Measurements from ENCODE around the gene GABRB2.
A peak's percentile ranks its signal among the peaks of the same experiment; 100 is the strongest.
"Not testable (repeated sequence)": the region's sequence is repeated elsewhere in the genome, so short reads cannot be mapped to it uniquely, and the experiment has no call there.

The GABRB2 gene

DNA sequence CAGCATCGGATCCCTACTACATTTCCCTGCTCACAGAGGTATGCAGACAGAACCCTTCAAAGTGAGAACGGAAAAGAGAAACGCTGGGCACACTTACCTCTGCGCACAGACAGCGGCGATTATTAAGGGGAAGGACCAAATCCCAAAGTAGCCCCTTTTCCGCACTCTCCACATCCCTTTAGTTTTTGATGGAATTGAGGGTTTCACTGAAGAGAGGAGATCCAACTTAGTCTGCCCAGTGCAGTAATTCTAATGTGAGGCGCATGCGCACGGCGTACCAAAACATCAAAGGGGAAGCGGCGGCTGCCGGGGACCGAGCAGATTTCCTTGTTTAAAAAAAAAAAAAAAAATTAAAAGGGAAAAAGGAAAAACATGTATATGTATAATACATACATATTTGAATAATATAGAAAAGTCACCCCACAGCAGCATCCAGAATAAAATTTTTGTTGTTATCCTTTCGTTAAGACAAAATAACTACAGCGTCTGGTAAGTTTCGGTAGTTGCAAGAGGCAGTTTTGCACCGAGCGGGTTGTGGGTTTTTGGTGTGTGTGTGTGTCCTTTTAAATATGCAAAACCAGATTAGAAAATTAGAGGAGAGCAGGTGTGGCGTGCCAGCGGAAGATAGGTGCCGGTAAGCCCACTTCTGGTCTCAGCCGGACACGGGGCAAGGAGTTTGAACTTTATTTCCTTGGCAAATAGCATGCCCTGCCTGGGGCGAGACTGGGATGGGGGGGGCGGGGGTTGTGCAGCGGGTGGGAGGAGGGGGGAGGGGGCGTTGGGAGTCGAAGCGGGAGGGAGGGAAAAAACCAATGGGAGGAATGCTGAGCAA, at the start of gene GABRB2:
Gene GABRB2, minus strand, starts transcription at position 256 of the 832 bp plus-strand sequence. Its CDS starts 82 bp downstream, at position 174.
- DNase-seq: peak; percentile 56

DNA sequence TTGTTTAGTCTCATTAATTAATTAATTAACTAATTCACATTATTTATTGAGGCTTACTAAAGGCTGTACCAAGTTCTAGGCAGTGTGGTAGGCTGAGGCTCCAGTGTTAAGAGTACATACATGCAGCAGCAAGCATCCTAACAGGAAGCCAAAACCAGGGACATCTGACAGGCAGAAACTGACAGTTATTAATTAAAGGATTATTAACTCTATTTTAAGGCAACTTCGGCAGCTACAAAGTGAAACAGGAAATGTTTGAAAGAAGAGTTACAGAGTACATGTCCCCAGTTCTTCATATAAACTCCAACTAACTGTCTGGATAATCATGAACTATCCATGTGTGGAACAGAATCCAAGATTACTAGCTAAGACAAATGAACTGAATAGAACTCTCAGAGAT, 39.3 kb upstream of the GABRB2 start:
- no peak for DNase-seq

DNA sequence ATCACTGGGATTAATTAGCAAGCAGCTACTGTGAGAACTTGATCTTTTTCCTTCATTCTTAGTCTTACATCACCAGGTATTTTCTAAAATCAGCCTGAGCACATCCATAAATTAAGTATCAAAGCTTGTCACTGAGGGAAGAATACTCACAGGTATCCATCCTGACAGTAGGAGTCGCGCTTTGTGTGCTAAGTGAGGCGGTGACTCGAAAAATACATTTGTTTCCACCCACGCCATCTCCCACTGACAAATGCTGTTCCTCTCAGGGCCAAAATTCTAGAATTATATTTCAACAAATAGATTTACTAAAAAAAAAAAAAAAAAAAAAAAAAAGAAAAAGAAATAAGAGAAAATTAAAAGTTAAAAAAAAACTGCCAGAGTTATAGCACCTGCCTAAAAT, 34.1 kb upstream of the GABRB2 start:
- no peak for DNase-seq

DNA sequence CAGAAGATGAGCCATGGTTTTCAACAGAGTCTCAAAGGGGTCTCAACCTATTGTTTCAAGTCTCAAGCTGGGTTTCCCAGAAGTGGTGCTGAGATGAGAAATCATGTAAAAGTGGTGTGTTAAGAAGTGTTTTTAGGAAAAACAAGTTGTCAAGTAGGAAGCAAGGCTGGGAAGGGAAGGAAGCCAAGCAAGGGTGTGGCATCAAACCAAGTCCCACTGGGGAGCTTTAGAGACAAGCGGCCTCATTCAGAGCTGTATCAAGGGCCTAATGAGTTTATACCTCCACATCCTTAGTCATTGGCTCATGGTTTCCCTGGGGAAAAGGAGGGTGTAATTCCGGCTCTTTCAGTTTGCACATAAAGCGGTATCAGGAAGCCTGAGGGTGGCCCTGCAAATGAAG, 26.4 kb upstream of the GABRB2 start:
- no peak for DNase-seq

DNA sequence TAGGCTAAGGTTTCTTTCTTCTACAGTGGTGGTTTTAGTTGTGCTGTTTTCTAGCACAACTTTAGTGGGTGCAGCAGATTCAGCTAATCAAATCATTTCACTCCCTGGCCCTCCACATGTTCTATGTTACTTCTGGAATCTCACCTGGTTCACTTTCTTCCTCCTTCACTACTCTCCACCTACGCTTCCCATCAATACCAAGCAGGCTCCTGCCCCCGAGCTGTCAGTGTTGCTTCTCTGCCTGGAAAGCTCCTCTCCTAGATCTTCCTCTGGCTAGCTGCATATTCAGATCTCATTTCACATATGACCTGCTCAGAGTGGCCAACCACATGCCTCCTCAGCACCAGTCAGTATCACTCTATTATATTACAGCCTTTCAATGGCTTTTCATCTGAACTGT, 19.6 kb upstream of the GABRB2 start:
- DNase-seq: no peak

DNA sequence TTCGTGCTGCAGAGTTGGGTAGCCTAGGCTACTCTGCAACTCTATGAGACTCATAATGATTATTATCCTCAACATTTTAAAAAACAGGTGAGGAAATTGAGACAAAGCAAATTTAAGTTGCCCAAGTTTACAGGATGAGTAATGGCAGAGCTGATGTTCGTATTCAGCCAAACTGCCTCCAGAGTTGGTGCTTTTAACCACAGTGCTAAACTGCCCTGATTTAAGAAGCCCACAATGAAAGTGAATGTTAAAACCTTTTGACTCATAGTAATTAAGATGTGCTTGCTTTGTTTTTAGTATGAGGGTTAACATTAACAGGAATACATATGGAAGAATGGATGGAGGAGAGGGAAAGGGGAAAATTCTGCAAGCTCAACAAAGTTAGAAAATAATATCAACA, 15.9 kb upstream of the GABRB2 start:
- DNase-seq: no peak

DNA sequence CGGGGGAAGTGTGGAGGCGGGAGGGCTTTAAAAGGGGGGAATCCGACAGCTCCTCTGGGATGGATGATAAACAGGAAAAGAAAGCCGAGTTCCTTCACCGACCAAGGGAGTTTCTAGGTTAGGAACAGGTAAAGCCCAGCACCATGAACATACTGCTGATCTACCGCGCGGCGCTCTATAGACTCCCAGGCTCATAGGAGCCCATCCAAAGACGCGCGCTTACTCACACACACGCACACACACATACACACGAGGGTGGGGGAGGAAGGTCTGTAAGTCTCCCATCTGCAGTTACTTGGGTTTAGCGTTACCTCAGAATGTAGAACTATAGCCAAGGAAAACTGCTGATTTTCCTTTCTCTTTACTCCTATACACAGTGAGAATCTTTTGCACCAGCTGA, 2.6 kb upstream of the GABRB2 start:
- DNase-seq: no peak

DNA sequence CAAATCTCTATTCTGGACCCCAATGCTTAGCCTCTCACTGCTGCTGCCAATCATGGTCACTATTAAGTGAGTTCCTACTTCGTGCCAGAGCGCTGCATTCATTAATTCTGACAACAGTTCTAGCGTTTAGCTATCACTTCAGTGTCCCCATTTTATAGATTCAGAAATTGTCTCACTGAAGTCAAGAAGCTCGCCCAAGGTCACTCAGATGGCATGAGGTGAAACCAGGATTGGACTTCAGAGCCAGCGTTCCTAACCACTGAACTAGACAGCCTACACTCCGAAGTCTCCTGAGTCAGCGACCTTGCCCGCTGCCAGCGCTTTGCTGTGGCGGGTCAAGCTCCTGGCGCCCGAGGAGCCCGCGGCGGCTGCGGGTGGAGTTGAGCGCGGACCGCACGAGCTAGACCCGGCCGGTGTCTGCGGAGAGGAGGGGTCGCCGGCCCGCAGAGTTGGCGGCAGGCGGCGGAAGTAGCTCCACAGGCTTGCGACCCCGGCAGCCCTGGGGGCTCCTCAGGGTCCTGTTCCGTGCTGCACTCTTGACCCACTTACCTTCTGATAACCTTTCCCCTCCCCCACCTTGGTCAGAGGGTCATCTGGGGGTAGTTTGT, 2.1 kb upstream of the GABRB2 start:
- no peak for DNase-seq

DNA sequence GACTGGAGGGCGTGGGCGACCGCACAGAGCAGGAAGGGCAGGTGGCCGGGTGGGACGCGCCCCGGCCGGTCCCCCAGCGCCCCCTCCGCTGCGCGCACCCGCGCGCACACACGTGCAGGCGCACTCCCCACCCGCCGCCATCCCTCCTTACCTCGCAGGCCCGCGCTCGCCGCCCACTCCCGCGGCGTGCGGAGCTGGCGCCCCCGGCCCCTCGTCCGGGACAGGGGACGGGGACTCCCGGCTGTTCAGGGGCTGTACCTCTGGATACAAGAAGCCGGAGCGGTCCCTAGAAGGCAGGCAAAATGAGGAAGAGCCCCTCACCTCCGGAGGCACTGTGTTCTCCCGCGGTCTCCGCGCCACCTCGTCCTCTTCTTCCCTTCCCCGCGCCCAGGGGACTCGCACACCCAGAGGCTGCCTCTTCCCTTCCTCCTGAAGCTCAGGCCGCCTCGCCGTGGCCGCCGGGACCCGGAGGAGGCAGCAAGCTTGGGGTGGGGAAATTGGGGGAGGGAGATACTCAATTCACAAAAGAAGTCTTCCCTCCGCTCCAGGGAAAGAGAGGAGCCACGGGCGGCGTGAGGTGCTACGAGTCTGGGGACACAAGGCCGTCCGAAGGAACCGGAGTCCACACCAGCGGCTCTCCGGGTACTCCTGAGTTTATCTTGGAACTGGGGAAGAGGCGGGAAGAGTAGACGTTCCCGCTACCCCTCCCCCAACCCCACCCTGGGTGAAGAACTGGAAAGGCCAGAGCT, 1.4 kb upstream of the GABRB2 start:
- no peak for DNase-seq

DNA sequence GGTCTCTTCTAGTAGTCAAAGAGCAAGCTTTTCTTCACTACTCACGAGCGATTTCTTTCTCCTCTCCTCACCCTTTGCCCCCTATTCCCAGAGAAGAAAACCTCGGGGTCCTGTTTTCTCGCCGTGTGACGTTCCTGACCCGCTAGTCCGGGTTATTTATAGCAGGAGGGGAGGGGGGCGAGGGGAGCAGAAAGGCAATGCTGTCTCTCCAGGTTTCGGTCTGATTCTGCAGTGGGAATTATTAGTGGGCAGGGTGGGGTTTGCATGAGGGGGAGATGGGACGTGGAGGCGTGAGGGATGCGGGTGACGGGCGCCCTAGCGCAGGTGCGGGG, 847 bp upstream of the GABRB2 start:
- no peak for DNase-seq

DNA sequence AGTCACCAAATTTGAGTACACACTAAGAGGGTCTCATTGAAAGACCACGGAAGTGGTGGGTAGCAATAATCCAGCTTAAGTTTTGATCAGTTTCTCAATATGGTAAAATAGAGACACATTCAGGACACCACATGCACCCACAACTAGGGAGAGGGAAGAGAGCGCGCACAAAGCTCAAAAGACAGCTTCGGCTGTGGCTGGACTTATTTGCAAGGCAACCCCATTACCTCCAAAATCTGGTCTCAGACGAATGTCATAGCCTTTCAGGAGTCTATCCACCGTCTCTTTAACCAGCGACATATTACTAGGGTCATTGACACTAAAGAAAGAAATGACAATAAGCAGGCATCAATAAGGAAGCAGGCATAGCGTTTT, 443 bp downstream of the GABRB2 start:
- no peak for DNase-seq

DNA sequence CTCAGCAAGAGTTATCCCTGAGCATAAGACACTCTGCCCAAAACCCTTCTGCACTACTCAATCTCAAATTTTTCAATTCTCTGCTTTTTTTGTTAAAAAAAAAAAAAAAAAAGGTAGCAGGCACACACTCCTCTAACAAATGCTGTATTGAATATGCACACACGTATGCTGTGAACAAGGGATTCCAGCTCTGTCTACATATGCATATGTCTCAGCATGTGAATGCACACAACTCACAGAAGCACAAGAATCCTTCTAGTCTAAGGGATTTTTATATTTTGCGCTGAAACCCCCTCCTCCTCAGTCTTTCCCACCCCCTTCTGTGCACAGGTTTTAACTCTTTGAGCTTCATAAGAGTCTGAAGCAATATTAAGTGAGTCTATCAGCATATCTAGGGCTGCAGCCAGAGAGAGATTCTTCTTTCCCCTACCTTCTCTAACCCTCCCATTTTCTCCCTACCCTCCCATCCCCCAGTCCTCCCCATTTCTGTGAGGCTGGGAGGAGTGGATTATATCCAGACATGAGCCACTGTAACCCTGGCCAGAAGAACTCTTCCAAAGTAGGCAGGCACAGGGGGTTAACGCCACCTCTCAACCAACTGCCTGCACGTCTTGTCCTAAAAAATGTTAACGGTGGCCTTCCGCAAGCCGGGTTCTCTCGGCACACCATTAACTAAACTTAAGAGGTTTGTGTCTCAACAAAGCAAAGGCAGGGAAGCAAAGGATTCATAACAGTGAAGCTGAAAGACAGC, 1.0 kb downstream of the GABRB2 start:
- no peak for DNase-seq

DNA sequence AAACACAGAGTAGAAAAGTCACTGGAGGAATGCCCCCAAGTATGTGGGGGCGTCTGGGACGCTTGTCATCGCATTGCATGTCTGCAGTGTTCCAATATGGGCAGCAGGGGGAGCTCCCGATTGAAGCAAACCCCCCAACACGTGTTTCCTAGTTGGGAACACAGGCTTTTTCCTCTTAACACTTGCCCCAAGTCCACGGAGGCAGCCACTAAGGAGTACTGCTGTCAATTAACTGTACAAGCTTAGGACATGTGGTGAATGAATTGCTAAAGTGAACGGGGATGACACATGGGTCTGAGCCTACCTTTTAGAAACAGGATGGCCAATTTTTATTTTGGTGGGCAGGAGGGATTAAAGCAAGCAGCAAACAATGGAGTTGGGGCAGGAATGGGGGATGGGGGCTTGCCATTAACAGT, 2.2 kb downstream of the GABRB2 start:
- peak; percentile 23 for DNase-seq

DNA sequence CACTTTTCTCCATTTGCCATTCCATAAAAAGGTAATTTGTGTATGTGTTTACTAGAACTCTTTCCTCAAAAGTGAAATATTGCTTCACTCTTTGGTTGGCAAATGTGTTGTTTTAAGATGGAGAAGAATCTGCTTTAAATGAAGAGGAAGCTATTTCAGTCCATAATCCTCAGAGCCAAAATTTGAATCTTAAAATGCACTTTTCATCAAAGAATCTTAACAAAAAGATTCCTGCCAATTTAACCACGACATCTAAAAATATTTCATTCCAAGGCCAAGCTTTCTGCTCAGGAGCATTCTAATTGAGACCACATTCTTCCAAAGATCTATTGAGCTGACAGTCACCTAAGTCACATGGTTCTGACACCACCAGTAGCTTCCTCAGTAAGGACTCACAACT, 7.5 kb downstream of the GABRB2 start:
- no peak for DNase-seq

DNA sequence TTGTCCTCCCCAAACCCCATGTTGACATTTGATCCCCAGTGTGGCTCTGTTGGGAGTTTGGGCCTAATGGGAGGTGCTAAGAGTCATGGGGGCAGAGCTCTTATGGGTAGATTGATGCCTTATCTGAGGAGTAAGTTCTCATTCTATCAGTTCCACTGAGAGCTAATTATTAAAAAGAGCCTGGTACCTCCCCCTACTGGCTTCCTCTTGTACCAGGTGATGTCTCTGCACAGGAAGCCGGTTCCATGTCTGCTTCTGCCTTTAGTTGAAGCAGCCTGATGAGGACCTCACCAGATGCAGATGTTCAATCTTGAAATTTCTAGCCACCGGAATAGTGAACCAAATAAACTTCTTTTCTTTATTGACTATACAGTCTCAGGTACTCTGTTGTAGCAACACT, 10.8 kb downstream of the GABRB2 start:
- no peak for DNase-seq

DNA sequence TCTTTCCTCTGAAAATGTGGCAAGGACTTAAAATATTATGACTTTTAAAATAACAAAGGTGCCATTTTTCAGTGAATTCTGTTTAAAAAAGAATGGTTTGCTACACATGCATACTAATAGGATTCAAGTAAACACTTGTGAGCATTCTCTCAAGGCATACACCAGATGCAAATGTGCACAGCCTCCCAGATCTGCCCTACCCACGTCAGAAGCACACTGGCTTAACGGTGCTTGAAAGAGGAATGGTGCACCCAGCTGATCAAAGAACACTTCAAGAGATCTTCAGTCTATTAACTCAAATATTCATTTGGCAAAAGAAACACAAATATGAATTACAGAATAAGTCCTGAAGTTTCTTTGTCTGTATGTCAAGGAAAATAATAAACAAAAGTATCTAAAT, 15.8 kb downstream of the GABRB2 start:
- DNase-seq: no peak

DNA sequence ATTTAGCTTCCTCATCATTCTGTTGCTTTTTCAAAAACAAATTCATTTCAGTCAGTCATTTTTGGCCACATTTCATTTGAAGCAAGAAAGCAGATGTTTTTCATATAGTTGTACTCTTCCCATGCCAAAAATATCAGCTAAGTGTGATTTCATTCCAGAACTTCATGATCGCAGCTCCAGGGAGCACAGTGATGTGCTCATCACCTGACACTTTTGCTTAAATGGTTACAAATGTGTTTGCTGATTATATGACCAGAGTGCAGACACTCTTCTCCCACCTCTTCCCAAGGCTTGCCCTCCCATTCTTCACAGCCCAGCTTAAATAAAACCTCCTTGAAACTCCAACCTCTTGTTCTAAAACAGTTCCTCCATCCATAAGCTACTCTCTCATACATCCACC, 32.6 kb downstream of the GABRB2 start:
- no peak for DNase-seq

DNA sequence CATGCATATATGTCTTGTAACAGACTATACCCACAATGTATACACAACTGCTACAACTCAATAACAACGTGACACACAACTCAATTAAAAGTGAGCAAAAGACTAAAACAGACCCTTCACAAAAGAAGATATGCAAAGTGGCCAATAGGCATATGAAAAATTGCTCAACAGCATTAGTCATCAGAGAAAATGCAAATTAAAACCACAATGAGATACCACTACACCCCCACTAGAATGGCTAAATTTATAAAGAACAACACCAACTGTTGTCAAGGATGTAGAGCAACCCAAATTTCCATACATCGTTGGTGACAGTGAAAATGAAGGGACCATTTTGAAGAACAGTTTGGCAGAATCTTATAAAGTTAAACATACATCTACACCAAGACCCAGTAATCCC, 38.9 kb downstream of the GABRB2 start:
- DNase-seq: no peak

DNA sequence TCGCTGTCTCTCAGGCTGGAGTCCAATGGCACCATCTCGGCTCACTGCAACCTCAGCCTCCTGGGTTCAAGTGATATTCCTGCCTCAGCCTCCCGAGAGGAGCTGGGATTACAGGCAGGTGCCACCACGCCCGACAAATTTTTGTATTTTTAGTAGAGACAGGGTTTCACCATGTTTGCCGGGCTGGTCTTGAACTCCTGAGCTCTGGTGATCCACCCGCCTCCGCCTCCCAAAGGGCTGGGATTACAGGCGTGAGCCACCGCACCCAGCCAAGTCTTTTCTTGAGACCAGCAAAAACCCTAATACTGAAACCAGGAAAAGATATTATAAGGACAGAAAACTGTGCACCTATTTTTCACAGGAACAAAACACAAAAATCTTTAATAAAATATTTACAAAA, 41.4 kb downstream of the GABRB2 start:
- not testable (repeated sequence) for DNase-seq

DNA sequence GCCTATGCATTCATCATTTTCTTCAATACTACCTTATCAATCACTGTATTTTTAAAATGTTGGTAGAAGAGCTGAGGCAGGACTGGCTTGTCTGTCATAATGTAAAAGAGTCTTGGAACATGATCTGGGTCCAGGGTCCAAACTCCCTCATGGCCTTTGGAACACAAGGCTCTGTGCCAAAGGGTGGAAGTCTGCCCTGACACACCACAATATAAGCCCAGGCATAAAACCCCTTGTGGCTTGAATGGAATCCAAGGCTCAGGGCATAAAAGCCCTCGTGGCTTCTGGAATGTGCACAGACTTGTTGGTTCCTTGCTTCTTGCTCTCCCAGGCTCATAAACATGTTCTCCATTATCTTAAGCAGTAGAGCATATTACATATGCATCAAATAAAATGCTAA, 48.0 kb downstream of the GABRB2 start:
- no peak for DNase-seq

DNA sequence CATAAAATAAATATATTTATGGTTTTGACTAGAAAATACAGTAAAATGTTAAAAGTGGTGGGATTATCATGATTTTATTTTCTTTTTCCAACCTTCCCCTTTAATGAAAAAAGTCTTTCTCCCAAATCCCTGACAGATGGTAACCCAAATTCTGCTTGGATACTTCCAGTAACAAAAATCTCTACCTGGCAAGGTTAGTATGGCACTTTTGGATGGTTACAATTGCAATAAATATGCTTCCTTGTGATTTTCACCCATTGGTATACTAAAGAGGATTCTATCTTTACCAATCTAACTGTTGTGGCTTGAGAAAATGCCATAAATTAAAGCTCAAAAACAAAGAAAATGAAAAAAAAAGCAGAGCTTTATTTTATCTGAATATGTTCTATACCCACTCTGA, 62.8 kb downstream of the GABRB2 start:
- DNase-seq: no peak

DNA sequence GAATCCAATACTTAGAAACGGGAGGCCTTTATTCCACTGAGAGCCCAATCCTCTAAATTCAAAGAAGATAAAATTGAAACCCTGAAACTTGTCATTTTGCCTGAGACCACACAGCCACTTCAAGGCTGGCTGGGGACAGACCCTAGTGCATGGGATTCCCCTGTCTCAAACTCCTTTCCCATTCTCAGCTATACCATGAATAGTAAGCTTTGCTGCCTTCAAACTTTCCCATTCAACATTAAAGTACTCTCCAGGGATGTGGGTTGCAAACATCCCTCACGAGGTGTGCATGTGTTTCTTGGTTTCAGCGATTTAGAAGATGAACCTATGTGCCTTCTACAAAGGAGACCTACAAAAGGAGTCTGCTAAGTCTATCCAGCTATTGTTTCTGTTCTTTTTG, 64.6 kb downstream of the GABRB2 start:
- no peak for DNase-seq

DNA sequence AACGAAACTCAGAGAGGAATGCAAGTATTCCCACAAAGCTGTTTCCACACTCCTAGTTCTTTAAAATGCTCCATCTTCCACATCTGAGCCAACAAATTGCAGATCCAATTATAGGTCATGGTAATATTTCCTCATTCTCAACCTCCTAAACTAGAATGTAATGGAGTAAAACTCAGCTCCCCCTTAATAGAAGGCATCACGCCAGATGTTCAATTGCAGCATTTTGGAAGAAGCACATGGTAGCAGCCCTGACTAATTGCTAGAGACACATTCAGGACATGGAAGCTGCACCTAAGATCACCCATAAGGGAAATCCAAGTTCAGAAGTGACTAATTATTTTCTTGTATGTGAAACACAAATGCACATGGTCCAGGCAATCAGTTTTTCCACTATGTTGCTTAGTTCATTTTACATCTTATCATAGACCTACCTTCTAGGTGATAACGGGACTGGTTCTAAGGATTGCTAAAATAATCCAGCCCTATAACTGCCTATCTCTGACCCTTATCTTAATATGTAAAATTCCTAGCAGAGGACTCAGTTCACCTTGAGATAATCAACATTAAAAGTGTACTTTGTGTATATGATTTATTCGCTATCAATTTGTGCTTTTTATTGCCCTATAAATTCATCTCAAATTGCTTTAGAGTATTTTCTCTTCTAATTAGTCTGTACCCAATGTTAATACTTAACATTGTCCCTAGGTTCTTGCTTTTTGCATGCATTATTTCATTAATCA, 75.1 kb downstream of the GABRB2 start:
- DNase-seq: no peak

All from NCI-H748 treated with DMSO at 0.1 percent for 48 hours (cell line).